GM12878 (cell line): ENCODE measurements around the gene TSHR. TPM values are rescaled to one million over a fixed set of nuclear protein-coding genes. Genes with fewer than 3 reads are reported as not detected.

ENCODE experiments used
- ATAC-seq: fragments of 200-7000 bp; cut with Tn5 transposase; 3 replicates; pipeline ENCODE4 v1.9.1; 2020; ENCODE audit warnings: mild to moderate bottlenecking, moderate library complexity
- BruUV-seq: library from RNA; stranded (reverse); fragments of 400-500 nt; replicated peaks from 2 replicates; lab custom pipeline; 2021; lab: Mats Ljungman, UMichigan
- CTCF ChIA-PET: fragments of 300-600 bp; sonication (Branson Sonifier 250); formaldehyde crosslinking; extraction: SDS; loops from one replicate; lab custom pipeline; 2021; ENCODE audit warnings: inconsistent platforms; lab: Yijun Ruan, JAX
- POLR2A ChIA-PET: fragments of 350-600 bp; formaldehyde crosslinking; extraction: SDS; loops from one replicate; lab custom pipeline; 2021; ENCODE audit warnings: inconsistent platforms; lab: Charles Lee
- RAD21 ChIA-PET: fragments of 300-600 bp; sonication (Branson Sonifier 250); formaldehyde crosslinking; loops from one replicate; lab custom pipeline; 2023; ENCODE audit warnings: antibody characterized with exemption; ENCODE audit not compliant: unreplicated experiment; lab: Charles Lee
- SMC1A ChIA-PET: fragments of 300-600 bp; sonication (Branson Sonifier 250); formaldehyde crosslinking; loops from one replicate; lab custom pipeline; 2023; ENCODE audit not compliant: unreplicated experiment, uncharacterized antibody; lab: Charles Lee
- DNase-seq: peaks from one replicate; pipeline ENCODE4 v3.0.0-alpha.2; 2011; ENCODE audit warnings: low read depth, low spot score
- FAIRE-seq: peaks from 3 replicates; lab custom pipeline; 2011; peaks lifted over from hg19 to GRCh38; lab: Jason Lieb, UNC
- H2AFZ ChIP-seq: 2 replicates; pipeline ENCODE4 v1.6.0; 2011; ENCODE audit warnings: low read depth, low read length, control low read depth; ENCODE audit not compliant: control insufficient read depth
- H3K27ac ChIP-seq: 2 replicates; pipeline ENCODE4 v1.5.1; 2011; ENCODE audit warnings: control low read depth; ENCODE audit not compliant: control insufficient read depth, insufficient read depth
- H3K27me3 ChIP-seq, 2 experiments: replicated peaks in 1 of 2; 2 replicates each; pipeline versions ENCODE4 v1.6.0 to v1.6.1; 2011; ENCODE audit warnings: low read length in 1 of 2; ENCODE audit not compliant: control insufficient read depth in 2 of 2, insufficient read depth in 2 of 2
- H3K36me3 ChIP-seq, 2 experiments: 2 replicates each; pipeline ENCODE4 v1.5.1; 2011; ENCODE audit warnings: low read length in 1 of 2; ENCODE audit not compliant: control insufficient read depth in 2 of 2, insufficient read depth in 2 of 2
- H3K4me1 ChIP-seq: 2 replicates; pipeline ENCODE4 v1.6.1; 2011; ENCODE audit warnings: mild to moderate bottlenecking, low read length, moderate library complexity, mixed read lengths; ENCODE audit not compliant: control insufficient read depth, insufficient read depth
- H3K4me2 ChIP-seq: 2 replicates; pipeline ENCODE4 v1.6.0; 2011; ENCODE audit warnings: control low read depth; ENCODE audit not compliant: control insufficient read depth, insufficient read depth
- H3K4me3 ChIP-seq: fragments of 200-600 bp; sonication (generic); 2 replicates; pipeline ENCODE4 v1.5.1; 2016
- H3K79me2 ChIP-seq: 2 replicates; pipeline ENCODE4 v1.6.0; 2011; ENCODE audit warnings: low read length; ENCODE audit not compliant: control insufficient read depth, insufficient read depth
- H3K9ac ChIP-seq: 2 replicates; pipeline ENCODE4 v1.8.0; 2011; ENCODE audit warnings: low read length, control low read depth, mixed read lengths; ENCODE audit not compliant: control insufficient read depth, insufficient read depth
- H3K9me3 ChIP-seq: replicated peaks from 3 replicates; pipeline ENCODE4 v1.5.1; 2011; ENCODE audit warnings: mild to moderate bottlenecking, low read length; ENCODE audit not compliant: control insufficient read depth, insufficient read depth
- H4K20me1 ChIP-seq: 2 replicates; pipeline ENCODE4 v1.6.0; 2011; ENCODE audit not compliant: control insufficient read depth, insufficient read depth
- BCL11A ChIP-seq: IDR thresholded peaks from 2 replicates; pipeline ENCODE4 v1.6.1; 2011; ENCODE audit warnings: low read depth, low read length
- CHD1 ChIP-seq: IDR thresholded peaks from 2 replicates; pipeline ENCODE4 v1.6.1; 2012; ENCODE audit warnings: low read depth, low read length, improper control_type of control experiment
- GABPA ChIP-seq: IDR thresholded peaks from 2 replicates; pipeline ENCODE4 v1.6.1; 2014; ENCODE audit warnings: antibody characterized with exemption, low read depth, mild to moderate bottlenecking, inconsistent platforms
- IRF4 ChIP-seq: IDR thresholded peaks from 2 replicates; pipeline ENCODE4 v1.6.1; 2011; ENCODE audit warnings: low read depth, low read length
- IRF5 ChIP-seq: fragments of 450-650 bp; IDR thresholded peaks from 2 replicates; pipeline ENCODE4 v1.6.1; 2017; ENCODE audit warnings: borderline replicate concordance
- LARP7 ChIP-seq: fragments of 450-650 bp; IDR thresholded peaks from 2 replicates; pipeline ENCODE4 v1.6.1; 2017; ENCODE audit warnings: mild to moderate bottlenecking
- NR2F1 ChIP-seq: fragments of 450-650 bp; conservative IDR thresholded peaks from 2 replicates; pipeline ENCODE4 v1.6.1; 2017; ENCODE audit warnings: mild to moderate bottlenecking
- SMARCA5 ChIP-seq: fragments of 450-650 bp; IDR thresholded peaks from 2 replicates; pipeline ENCODE4 v1.6.1; 2017; ENCODE audit warnings: mild to moderate bottlenecking
- SREBF2 ChIP-seq: IDR thresholded peaks from 2 replicates; pipeline ENCODE4 v1.6.1; 2012; ENCODE audit warnings: mild to moderate bottlenecking, low read length
- TBL1XR1 ChIP-seq: IDR thresholded peaks from 2 replicates; pipeline ENCODE4 v1.6.1; 2012; ENCODE audit warnings: low read depth, low read length, improper control_type of control experiment
- YBX1 ChIP-seq: fragments of 450-650 bp; IDR thresholded peaks from 2 replicates; pipeline ENCODE4 v1.6.1; 2016; ENCODE audit warnings: antibody characterized with exemption
- WGBS: methylation state at CpG from one replicate; pipeline ENCODE4 v1.1.6; 2016; ENCODE audit warnings: low lambda C conversion rate; ENCODE audit not compliant: insufficient replicate concordance, insufficient coverage; ENCODE audit errors: missing lambda C conversion rate; 5-methylcytosine and 5-hydroxymethylcytosine counted together
- in situ Hi-C: fragments of 300-500 bp; cut with MboI; formaldehyde crosslinking; loops from 9 replicates; pipeline ENCODE4 v1.14.3; 2018; ENCODE audit warnings: mixed read lengths
- intact Hi-C: fragments of 100-400 bp; cut with micrococcal nuclease; formaldehyde crosslinking; loops from one replicate; pipeline ENCODE4 v1.14.2; 2022; ENCODE audit not compliant: unreplicated experiment
- polyA plus RNA-seq, 11 experiments: library from polyadenylated mRNA; depleted of rRNA in 4 of 11; unstranded in 6 of 11; stranded (reverse) in 5 of 11; fragments of >200 nt; fragmentation: Nextera tagmentation in 4 of 11; fragmentation: Illumina TruSeq in 1 of 11; extraction: Ambion mirVana in 4 of 11; extraction: Trizol in 1 of 11; gene quantifications; 1 replicate in 1 of 11; 2 replicates in 10 of 11; pipeline versions ENCODE4 v1.2.1 to v1.2.3, GENCODE V29; 2011 to 2016; ENCODE audit warnings: inconsistent platforms in 2 of 11, missing spikeins in 2 of 11, low read depth in 1 of 11
- total RNA-seq, 4 experiments: library from RNA; depleted of rRNA in 3 of 4; stranded (reverse); fragments of >200 nt in 3 of 4; fragmentation: Illumina TruSeq in 1 of 4; extraction: Trizol in 1 of 4; gene quantifications; 2 replicates each; pipeline versions ENCODE4 v1.2.1 to v1.2.3, GENCODE V29; 2013 to 2021
- TF ChIP-seq, protein P1 (sequence below): fragments of 450-650 bp; formaldehyde crosslinking; IDR thresholded peaks from 2 replicates; pipeline ENCODE4 v1.4.0; 2022; ENCODE audit warnings: mild to moderate bottlenecking, moderate library complexity

TSHR gene
- total and polyA plus RNA-seq, 10 of the 15 experiments (the other 5 are each of a cell fraction or from before 2014, with no cell fraction given): 0.06 to 0.31 TPM; not detected in 8

DNA sequence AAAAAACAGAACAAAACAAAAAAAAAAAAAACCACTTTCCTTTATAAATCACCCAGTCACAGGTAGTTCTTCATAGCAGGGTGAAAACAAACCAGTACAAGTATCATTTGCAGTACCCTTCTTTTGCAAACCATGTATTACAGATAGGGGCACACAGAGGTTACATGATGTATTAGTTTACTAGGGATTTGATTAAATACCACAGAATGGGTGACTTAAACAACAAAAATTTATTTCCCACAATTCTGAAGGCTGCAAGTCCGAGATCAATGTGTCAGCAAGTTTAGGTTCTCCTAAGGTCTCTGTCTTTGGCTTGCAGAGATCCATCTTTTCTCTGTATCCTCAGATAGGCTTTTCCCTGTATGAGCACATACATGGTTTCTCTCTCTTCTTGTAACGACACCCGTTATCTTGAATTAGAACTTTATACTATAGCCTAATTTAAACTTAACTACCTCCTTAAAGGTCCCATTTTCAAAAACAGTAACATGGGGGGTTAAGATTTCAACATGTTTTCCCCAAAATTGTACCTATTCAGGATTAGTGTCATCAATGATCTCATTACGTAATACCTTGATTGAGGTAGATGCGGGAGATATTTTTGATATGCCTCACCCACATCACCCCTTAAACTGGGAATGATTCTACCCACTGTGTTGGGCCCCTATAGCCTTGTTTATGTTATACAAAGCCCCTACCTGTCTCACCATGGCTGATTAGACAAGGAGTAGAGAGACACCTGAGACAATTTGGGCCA is 10.4 kb upstream of the TSHR start:
- no peaks in the 10 kb centered on the region for H3K4me1 ChIP-seq
- H3K36me3 ChIP-seq: no peaks in the 10 kb centered on the region
- CTCF ChIA-PET: interaction anchor here (1.0 kb wide), 1 partner anchor 42 kb away, joined by 3 read pairs; no protein-coding TSS in a partner anchor
- H3K27me3 ChIP-seq: no peaks in the 10 kb centered on the region; a peak in 1 of 4 replicates
- H3K4me3 ChIP-seq: no peak overlapping the region
- no peak overlapping the region for H3K27ac ChIP-seq
- intact Hi-C loops (loop anchor here (5.0 kb wide), 1 partner anchor 272 kb away; no protein-coding TSS in a partner anchor), in situ Hi-C loops (no loop called here)
- H3K9me3 ChIP-seq: no peaks in the 10 kb centered on the region
- no peak for DNase-seq
- TF ChIP-seq BCL11A: no peak
- no peak for TF ChIP-seq LARP7
- no peak for TF ChIP-seq SMARCA5
- TF ChIP-seq YBX1: no peak
- H3K79me2 ChIP-seq: no peaks in the 10 kb centered on the region
- no peak overlapping the region for H3K4me2 ChIP-seq
- no peaks in the 10 kb centered on the region for H4K20me1 ChIP-seq
- no peak for ATAC-seq
- no peak for FAIRE-seq
- RAD21 ChIA-PET: interaction anchor here (0.6 kb wide), 1 partner anchor 232 kb away, joined by 5 read pairs; no protein-coding TSS in a partner anchor
- BruUV-seq: no TSS peak
- POLR2A ChIA-PET: no interaction called here
- H2AFZ ChIP-seq: no peak overlapping the region
- no peak overlapping the region for H3K9ac ChIP-seq
- SMC1A ChIA-PET: interaction anchor here (1.5 kb wide), 1 partner anchor 12 kb away, joined by 3 read pairs; no protein-coding TSS in a partner anchor
- 63% methylated on average over 5 of the region's 5 CpGs for WGBS

DNA sequence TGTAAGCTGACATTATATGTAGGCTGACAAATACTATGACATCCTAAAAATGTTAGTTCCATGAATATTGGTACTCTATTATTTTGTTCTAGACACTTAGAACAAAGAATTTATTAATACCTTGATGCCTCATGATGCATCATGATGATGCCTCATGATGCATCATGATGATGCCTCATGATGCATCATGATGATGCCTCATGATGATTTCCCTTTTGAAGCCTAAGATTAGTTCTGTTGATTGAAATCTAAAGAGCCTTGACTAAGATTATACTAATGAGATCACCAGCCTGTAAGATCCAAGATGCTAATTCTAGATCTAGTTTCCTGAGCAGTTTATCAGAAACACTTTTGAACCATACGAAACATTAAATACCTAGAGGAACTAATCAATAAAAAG is 9.2 kb upstream of the TSHR start:
- RAD21 ChIA-PET: no interaction called here

More for the DNA sequence above, 9.2 kb upstream of the TSHR start:
- no TSS peak for BruUV-seq
- CTCF ChIA-PET: interaction anchor here (1.2 kb wide), 1 partner anchor 27 kb away, joined by 3 read pairs; no protein-coding TSS in a partner anchor
- DNase-seq (no peak), FAIRE-seq (no peak), ATAC-seq (no peak)
- no peaks in the 10 kb centered on the region for H4K20me1 ChIP-seq
- H3K79me2 ChIP-seq: no peaks in the 10 kb centered on the region
- TF ChIP-seq GABPA (no peak), IRF5 (no peak), SREBF2 (no peak), TBL1XR1 (no peak), IRF4 (no peak), CHD1 (no peak), NR2F1 (no peak)
- TF ChIP-seq, protein P1, sequence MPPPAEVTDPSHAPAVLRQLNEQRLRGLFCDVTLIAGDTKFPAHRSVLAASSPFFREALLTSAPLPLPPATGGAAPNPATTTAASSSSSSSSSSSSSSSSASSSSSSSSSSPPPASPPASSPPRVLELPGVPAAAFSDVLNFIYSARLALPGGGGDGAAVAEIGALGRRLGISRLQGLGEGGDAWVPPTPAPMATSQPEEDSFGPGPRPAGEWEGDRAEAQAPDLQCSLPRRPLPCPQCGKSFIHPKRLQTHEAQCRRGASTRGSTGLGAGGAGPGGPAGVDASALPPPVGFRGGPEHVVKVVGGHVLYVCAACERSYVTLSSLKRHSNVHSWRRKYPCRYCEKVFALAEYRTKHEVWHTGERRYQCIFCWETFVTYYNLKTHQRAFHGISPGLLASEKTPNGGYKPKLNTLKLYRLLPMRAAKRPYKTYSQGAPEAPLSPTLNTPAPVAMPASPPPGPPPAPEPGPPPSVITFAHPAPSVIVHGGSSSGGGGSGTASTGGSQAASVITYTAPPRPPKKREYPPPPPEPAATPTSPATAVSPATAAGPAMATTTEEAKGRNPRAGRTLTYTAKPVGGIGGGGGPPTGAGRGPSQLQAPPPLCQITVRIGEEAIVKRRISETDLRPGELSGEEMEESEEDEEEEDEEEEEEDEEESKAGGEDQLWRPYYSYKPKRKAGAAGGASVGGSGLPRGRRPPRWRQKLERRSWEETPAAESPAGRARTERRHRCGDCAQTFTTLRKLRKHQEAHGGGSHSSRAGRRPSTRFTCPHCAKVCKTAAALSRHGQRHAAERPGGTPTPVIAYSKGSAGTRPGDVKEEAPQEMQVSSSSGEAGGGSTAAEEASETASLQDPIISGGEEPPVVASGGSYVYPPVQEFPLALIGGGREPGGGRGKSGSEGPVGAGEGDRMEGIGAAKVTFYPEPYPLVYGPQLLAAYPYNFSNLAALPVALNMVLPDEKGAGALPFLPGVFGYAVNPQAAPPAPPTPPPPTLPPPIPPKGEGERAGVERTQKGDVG (CRISPR knock-in tag): no peak
- no peak overlapping the region for H3K27ac ChIP-seq
- H3K4me1 ChIP-seq: no peaks in the 10 kb centered on the region
- POLR2A ChIA-PET: no interaction called here
- H3K36me3 ChIP-seq: no peaks in the 10 kb centered on the region
- intact Hi-C loops: no loop called here
- no peak overlapping the region for H3K4me2 ChIP-seq
- no peak overlapping the region for H2AFZ ChIP-seq
- in situ Hi-C loops: no loop called here
- WGBS: 100% methylated on average over 1 of the region's 1 CpG
- no peaks in the 10 kb centered on the region; a peak in 1 of 4 replicates for H3K27me3 ChIP-seq
- no peak overlapping the region for H3K4me3 ChIP-seq
- SMC1A ChIA-PET: interaction anchor here (1.5 kb wide), 1 partner anchor 13 kb away, joined by 3 read pairs; no protein-coding TSS in a partner anchor
- H3K9ac ChIP-seq: no peak overlapping the region
- no peaks in the 10 kb centered on the region for H3K9me3 ChIP-seq
